Stimulated activated CD4-positive, alpha-beta T cell treated with anti-CD3 and anti-CD28 coated beads, Interleukin-1b, Interleukin-23, amount 100 ng/mL, for 24 hours (primary cell): Measurements from ENCODE around the gene STK17B.
"Not testable (repeated sequence)": the region's sequence is repeated elsewhere in the genome, so short reads cannot be mapped to it uniquely, and the experiment has no call there.

ENCODE experiments used
- DNase-seq, 4 experiments: peaks; one replicate each; pipeline ENCODE4 v3.0.0-alpha.2; 2020; ENCODE audit warnings: low read depth in 4 of 4, low spot score in 1 of 4

Gene STK17B

DNA sequence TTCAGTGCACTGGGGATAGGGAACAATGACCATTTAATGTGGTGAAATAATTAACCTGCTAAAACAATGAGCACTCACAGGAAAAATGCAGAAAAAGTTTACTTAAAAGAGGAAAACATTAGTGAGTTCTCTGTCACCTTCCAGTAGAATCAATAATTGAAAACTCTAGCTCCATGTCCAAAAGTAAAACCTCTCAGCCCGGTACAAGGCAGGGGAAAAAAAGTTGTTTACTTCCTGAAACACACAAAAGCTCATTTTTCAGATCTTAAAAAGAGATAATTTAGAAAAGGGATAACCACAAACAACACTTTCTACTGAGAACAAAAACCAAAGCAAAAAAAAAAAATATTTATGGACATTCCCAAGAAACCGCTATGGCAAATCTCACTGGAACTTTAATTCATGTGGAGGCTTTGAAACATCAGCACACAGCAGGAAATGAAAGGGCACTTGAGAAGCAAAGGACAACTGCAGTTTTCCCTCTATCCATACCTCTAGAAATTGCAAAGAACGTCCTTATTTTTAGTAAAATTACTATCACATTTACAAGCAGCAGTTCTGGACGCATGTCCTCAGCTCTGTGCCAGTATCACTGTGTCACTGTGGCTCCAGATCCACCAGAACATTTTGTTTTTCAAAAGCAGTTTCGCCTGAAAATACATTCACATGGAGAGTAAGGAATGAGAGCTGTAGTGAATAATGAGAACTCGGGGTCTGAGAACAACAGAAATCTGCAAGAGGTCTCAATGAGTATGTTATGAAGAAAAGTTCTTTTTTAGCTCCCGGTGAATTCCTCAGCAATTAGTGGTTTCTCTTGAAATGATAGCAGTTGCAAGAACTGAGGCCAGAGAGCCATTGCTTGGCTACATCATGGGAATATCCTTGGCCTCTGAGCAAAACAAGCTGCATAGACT lies 58.1 kb downstream of the STK17B start:
- no peak for DNase-seq

DNA sequence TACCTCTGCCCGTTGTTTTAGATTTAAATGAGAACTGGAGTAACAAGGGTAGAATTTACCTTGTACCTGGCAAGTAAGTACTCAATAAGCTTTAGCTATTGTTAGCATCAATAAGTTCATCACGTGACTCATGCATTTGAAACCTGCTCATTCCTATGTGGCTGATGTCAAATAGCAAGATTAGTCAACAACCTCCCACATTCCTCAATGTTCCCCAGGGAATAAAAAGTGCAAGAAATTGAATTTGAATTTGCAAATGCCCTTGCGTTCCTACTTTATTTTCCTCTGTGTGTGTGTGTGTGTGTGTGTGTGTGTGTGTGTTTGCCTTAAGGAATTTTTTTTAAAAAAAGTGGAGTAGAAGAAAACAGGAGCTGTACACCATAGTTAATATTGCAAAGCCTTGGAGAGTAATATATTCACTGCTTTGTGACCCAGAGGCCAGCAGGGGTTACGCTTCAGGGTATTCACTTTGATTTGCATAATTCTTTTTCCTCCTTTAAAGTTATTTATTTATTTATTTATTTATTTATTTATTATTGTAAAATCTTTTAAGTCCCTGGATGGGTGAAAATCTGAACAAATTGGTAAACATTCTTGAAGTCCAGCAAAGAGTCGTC lies 58.9 kb downstream of the STK17B start:
- no peak for DNase-seq

DNA sequence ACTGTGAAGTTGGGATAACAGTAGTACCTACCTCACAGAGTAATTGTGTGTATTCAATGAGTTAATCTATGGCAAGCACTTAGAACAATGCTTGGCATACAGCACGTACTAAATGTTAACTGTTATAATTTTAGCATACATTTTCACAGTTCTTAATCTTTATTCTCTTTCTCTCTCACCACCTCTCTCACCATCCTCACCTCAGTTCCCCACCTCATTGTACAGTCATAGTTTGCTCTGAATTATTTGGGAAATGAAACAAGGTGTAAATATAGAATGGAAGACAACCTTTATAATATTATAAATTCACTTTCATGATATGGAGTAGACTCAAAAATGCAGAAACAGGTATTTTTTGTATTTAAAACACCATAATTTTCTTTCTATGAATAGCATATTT lies 62.8 kb downstream of the STK17B start:
- DNase-seq: no peak

- DNase-seq: no peak
These were observed 65.4 kb downstream of the STK17B start for GRCh38 chr2:196105951-196106350.

DNA sequence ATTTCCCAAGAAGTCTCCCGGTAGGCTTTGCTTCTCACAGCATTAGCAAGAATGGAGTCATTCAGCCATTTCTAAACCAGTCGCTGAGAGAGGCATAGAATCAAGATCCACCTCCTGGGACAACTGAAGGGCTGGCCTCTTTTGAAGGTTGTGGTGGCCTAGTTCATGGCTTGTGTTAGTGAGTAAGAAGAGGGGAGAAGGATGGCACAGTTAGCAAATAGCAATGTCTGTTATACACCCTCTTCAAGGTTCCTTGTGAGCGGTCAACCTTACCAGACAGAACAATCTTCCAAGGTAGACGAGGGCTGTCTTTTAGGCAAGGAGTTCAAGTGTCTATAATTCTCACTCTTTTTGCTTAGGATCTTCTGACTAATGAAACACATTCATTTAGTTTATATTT lies 67.3 kb downstream of the STK17B start:
- no peak for DNase-seq

- no peak for DNase-seq
These were observed 67.8 kb downstream of the STK17B start for GRCh38 chr2:196103626-196104025.

- DNase-seq: peak in 2 of 4 experiments; percentile 20 to 34
These were observed 69.9 kb downstream of the STK17B start for GRCh38 chr2:196101325-196101991.

- no peak for DNase-seq
These were observed 71.5 kb downstream of the STK17B start for GRCh38 chr2:196099916-196100315.

- no peak for DNase-seq
These were observed 73.3 kb downstream of the STK17B start for GRCh38 chr2:196097864-196098660.

GRCh38 chr2:196096982-196097745 lies 74.2 kb downstream of the STK17B start:
- DNase-seq: no peak

- no peak for DNase-seq
These were observed 75.1 kb downstream of the STK17B start for GRCh38 chr2:196096264-196096663.

DNA sequence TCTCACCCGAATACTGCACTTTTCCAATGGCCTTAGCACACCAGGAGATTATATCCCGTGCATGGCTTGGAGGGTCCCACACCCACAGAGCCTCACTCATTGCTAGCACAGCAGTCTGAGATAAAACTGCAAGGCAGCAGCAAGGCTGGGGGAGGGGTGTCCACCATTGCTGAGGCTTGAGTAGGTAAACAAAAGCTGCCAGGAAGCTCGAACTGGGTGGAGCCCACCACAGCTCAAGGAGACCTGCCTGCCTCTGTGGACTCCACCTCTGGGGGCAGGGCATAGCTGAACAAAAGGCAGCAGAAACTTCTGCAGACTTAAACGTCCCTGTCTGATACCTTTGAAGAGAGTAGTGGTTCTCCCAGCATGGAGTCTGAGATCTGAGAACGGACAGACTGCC lies 81.9 kb downstream of the STK17B start:
- not testable (repeated sequence) for DNase-seq

DNA sequence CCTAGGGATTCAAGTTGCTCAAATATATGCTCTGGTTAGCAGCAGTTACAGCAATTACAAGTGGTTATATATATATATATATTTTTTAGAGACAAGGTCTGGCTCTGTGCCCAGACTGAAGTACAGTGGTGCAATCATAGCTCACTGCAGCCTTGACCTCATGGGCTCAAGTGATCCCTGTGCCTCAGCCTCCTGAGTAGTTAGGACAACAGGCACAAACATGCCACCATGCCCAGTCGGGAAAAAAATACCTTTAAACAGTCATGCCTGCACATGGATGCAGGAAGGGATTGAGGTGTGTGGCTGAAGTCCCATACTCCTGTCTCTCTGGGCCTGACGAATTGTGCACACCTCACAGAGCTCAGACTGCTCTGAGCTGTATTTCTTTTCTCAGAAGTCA lies 83.2 kb downstream of the STK17B start:
- no peak for DNase-seq

GRCh38 chr2:196086517-196087368 lies 84.6 kb downstream of the STK17B start:
- DNase-seq: no peak

DNA sequence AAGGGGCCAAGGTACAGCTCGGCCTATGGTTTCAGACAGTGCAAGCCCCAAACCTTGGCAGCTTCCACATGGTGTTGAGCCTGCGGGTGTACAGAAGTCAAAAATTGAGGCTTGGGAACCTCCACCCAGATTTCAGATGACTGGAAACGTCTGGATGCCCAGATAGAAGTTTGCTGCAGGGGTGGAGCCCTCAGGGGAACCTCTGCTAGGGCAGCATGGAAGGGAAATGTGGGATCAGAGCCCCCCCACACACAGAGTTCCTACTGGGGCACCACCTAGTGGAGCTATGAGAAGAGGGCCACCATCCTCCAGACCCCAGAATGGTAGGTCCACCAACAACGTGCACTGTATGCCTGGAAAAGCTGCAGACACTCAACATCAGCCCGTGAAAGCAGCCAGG lies 87.8 kb downstream of the STK17B start:
- no peak for DNase-seq
